ENCODE data around the gene OPN3. TPM values are rescaled to one million over a fixed set of nuclear protein-coding genes. Genes with fewer than 3 reads are reported as not detected.

The OPN3 gene
- total RNA-seq, 1 experiment from 2014 or later, result 7.8 TPM

GRCh38 chr1:241637046-241637590 lies 3.1 kb downstream of the OPN3 start:
- H3K9me3 Mint-ChIP-seq (ENCODE audit: unreplicated experiment), result peaks cover 16% of the 10 kb centered on the region
- Histone ChIP-seq H3K9me3 (peaks cover 15% of the 10 kb centered on the region), H3K4me1 (peaks cover 56% of the 10 kb centered on the region), H3K36me3 (ENCODE audit: control insufficient read depth, insufficient read depth, low read length) (peaks cover 1% of the 10 kb centered on the region; the same call in 1 of the 2 replicates), H3K27me3 (replicated peaks; ENCODE audit: control insufficient read depth, insufficient read depth, low read length) (no peaks in the 10 kb centered on the region), H3K4me3 (ENCODE audit: low read depth, low read length) (no peak overlapping the region)
- peaks cover 49% of the 10 kb centered on the region for H3K4me1 Mint-ChIP-seq (ENCODE audit: low read depth, unreplicated experiment)
- no peak for DNase-seq
- POLR2A ChIA-PET, result no interaction called here
- H3K27me3 Mint-ChIP-seq (ENCODE audit: insufficient read depth, unreplicated experiment), result no peaks in the 10 kb centered on the region
- intact Hi-C loops (cut with micrococcal nuclease; ENCODE audit: unreplicated experiment), result no loop called here
- no TSS peak for BruUV-seq (replicated peaks)
- no peak for TF ChIP-seq CTCF (IDR thresholded peaks at IDR 0.05; ENCODE audit: insufficient read depth in 1 of 2, low read depth in 1 of 2, low read length in 1 of 2, severe bottlenecking in 1 of 2, unreplicated experiment in 1 of 2)
- H3K27ac Mint-ChIP-seq (ENCODE audit: unreplicated experiment), result peak overlapping the region; percentile 47
- CTCF ChIA-PET, result interaction anchor here (1.2 kb wide), 1 partner anchor 26 kb away, joined by 3 read pairs; no protein-coding TSS in a partner anchor
- peaks cover 39% of the 10 kb centered on the region for H3K36me3 Mint-ChIP-seq (ENCODE audit: insufficient read depth, unreplicated experiment)
- peak overlapping the region; percentile 83 for H3K4me3 Mint-ChIP-seq (ENCODE audit: unreplicated experiment)

DNA sequence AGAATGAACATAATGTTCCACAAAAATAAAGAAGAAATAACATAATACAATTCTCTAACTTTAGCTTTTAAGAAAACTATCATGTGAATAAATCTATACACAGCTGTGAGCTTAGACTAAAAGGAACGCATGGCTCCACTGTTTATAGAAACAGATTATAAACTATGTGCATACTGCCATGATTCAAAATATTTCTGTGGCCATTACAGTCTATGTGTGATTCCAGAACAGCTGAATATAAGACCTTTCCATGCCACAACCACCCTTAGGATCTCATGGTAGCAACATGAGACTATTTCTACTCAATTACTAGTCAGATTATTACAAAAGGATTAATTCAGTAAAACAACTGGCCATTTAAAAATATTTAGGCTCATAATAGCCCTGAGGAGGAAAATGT lies 3.9 kb downstream of the OPN3 start:
- no peak overlapping the region for H3K27ac Mint-ChIP-seq (ENCODE audit: unreplicated experiment)

DNA sequence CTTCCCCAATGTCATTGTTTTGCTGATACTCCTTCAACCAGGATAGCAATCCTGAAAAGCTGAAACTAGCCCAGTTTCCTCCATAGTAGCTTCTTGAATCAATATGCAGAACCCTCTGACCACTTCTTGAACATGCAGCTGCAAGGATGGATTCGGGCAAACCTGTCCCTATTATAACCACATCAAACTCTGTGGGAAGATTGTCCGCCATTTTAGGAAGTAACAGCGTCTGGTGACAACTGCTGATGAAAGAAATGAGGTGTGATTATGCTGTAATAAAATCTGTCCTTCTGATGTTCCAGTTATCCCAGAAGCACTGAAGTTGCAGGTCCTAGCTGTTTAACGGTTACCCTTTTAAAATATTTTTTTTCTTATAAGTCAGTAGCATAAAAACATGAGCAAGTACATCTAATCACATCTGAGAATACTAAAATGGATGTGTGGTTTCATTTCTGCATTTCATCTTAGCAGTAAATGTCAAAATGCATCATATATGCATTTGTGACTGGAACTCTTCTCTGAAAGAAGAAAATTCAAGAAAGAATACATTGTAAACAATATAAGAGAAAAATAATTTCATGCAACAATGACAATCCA lies 4.5 kb downstream of the OPN3 start:
- DNase-seq, result no peak
- BruUV-seq (replicated peaks), result no TSS peak
- ChIA-PET POLR2A (no interaction called here), CTCF (no interaction called here)
- no peak overlapping the region for H3K4me3 Mint-ChIP-seq (ENCODE audit: unreplicated experiment)
- no peak for TF ChIP-seq CTCF (IDR thresholded peaks at IDR 0.05; ENCODE audit: insufficient read depth in 1 of 2, low read depth in 1 of 2, low read length in 1 of 2, severe bottlenecking in 1 of 2, unreplicated experiment in 1 of 2)
- Histone ChIP-seq H3K4me3 (ENCODE audit: low read depth, low read length) (no peak overlapping the region), H3K4me1 (peaks cover 46% of the 10 kb centered on the region), H3K36me3 (ENCODE audit: control insufficient read depth, insufficient read depth, low read length) (peaks cover 1% of the 10 kb centered on the region; the same call in 1 of the 2 replicates), H3K27me3 (replicated peaks; ENCODE audit: control insufficient read depth, insufficient read depth, low read length) (no peaks in the 10 kb centered on the region), H3K9me3 (peaks cover 6% of the 10 kb centered on the region)
- peaks cover 47% of the 10 kb centered on the region for H3K36me3 Mint-ChIP-seq (ENCODE audit: insufficient read depth, unreplicated experiment)
- H3K4me1 Mint-ChIP-seq (ENCODE audit: low read depth, unreplicated experiment), result peaks cover 45% of the 10 kb centered on the region
- H3K27ac Mint-ChIP-seq (ENCODE audit: unreplicated experiment), result no peak overlapping the region
- intact Hi-C loops (cut with micrococcal nuclease; ENCODE audit: unreplicated experiment), result no loop called here
- peaks cover 10% of the 10 kb centered on the region for H3K9me3 Mint-ChIP-seq (ENCODE audit: unreplicated experiment)
- no peaks in the 10 kb centered on the region for H3K27me3 Mint-ChIP-seq (ENCODE audit: insufficient read depth, unreplicated experiment)

More for the DNA sequence above, 3.9 kb downstream of the OPN3 start:
- no peak for DNase-seq
- peaks cover 1% of the 10 kb centered on the region; the same call in 1 of the 2 replicates for H3K36me3 ChIP-seq (ENCODE audit: control insufficient read depth, insufficient read depth, low read length)
- Mint-ChIP-seq H3K4me3 (ENCODE audit: unreplicated experiment) (no peak overlapping the region), H3K4me1 (ENCODE audit: low read depth, unreplicated experiment) (peaks cover 48% of the 10 kb centered on the region), H3K9me3 (ENCODE audit: unreplicated experiment) (peaks cover 10% of the 10 kb centered on the region), H3K27me3 (ENCODE audit: insufficient read depth, unreplicated experiment) (no peaks in the 10 kb centered on the region), H3K36me3 (ENCODE audit: insufficient read depth, unreplicated experiment) (peaks cover 47% of the 10 kb centered on the region)
- no peak overlapping the region for H3K4me3 ChIP-seq (ENCODE audit: low read depth, low read length)
- no peaks in the 10 kb centered on the region for H3K27me3 ChIP-seq (replicated peaks; ENCODE audit: control insufficient read depth, insufficient read depth, low read length)
- CTCF ChIA-PET, result no interaction called here
- TF ChIP-seq CTCF (IDR thresholded peaks at IDR 0.05; ENCODE audit: insufficient read depth in 1 of 2, low read depth in 1 of 2, low read length in 1 of 2, severe bottlenecking in 1 of 2, unreplicated experiment in 1 of 2), result no peak
- peaks cover 12% of the 10 kb centered on the region for H3K9me3 ChIP-seq
- no TSS peak for BruUV-seq (replicated peaks)
- peaks cover 53% of the 10 kb centered on the region for H3K4me1 ChIP-seq
- POLR2A ChIA-PET, result no interaction called here
- intact Hi-C loops (cut with micrococcal nuclease; ENCODE audit: unreplicated experiment), result no loop called here
